HG03103 (cell line): ENCODE data around the gene NME8.
"Not testable (repeated sequence)": the region's sequence is repeated elsewhere in the genome, so short reads cannot be mapped to it uniquely, and the experiment has no call there.

Source experiments
- ATAC-seq: cut with Tn5 transposase; IDR thresholded peaks from one replicate; pipeline ENCODE4 v1.9.1; 2021; ENCODE audit warnings: low read depth; ENCODE audit not compliant: unreplicated experiment

NME8 gene

GRCh38 chr7:37848297-37848696 is at the start of gene NME8:
TSS of gene NME8 (plus strand) at chr7:37848597. CDS start at chr7:37850267, 1,670 bp downstream.
- ATAC-seq, result no peak

- no peak for ATAC-seq
Observed at GRCh38 chr7:37806152-37806551, 42.2 kb upstream of the NME8 start.

GRCh38 chr7:37812161-37812580 is 36.2 kb upstream of the NME8 start:
- ATAC-seq, result not testable (repeated sequence)

GRCh38 chr7:37815671-37816371 is 32.6 kb upstream of the NME8 start:
- peak; percentile 78 for ATAC-seq

GRCh38 chr7:37816922-37817590 is 31.3 kb upstream of the NME8 start:
- ATAC-seq, result no peak

GRCh38 chr7:37817591-37817960 is 30.8 kb upstream of the NME8 start:
- ATAC-seq, result no peak

GRCh38 chr7:37817996-37818720 is 30.2 kb upstream of the NME8 start:
- no peak for ATAC-seq

DNA sequence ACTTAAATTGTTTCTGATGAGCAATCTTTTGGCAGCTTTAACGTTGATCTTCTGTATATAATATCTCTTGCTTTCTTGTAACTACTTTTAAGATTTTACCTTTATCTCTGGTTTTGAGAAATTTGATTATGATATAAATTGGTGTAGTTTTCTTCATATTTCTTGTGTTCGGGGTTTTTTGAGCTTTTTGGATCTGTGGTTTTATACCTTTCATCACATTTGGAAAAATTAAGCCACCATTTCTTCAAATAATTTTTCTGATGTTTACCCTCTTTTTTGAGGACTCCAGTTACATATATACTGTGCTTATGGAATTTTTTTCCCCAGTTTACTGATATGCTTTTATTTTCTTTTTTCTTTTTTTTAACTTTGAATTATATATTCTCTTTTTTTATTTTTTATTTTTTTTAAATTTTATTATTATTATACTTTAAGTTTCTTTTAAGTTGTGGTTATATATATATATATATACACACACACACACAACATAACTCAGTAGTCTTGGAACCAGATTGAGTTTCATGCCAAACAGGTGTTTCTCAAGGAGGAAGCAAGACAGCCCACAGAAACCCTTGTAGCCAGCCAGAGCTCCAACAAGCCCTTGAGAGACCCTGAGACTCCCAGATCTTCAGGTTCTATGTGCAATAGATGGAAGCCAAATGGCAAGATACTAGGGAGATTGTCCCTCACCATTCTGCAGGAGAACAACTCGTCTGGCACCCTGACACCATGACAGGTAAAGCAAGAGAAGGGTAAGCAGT is 27.5 kb upstream of the NME8 start:
- ATAC-seq, result peak; percentile 52

DNA sequence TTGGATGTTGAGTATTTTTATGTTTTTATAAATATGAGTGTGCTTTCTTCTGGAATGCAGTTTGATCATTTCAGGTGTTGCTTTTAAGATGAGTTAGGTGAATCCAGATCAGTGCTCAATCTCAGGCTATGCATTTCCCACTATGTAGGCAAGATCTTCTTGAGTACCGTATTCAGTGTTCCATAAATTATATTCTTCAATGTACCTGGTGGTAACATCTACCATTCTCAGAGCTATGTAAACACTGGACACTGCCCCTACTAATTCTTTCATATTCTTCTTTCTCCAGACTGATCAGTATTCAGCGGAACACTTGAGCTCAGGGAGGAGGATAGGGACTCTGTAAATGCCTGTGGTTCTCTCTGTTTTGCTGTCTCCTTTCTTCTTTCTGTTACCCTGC is 25.5 kb upstream of the NME8 start:
- no peak for ATAC-seq

DNA sequence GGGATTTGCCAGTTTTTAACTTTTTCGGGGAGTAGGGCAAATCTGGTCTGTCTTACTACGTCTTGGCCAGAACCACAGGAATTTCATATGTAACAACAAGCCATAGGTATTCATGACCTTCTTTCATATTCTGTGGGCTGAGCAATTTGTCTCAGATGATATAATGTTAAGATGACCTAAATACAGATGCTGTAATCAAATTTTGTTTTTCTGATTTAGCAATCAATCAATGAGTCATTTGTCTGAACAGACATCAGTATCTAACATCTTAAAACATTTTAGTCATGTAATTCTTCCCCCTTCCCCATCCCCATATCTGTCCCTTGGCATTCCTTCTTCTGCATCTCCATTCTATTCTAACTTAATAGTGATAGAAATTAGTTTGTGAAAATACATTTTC is 24.8 kb upstream of the NME8 start:
- ATAC-seq, result no peak

DNA sequence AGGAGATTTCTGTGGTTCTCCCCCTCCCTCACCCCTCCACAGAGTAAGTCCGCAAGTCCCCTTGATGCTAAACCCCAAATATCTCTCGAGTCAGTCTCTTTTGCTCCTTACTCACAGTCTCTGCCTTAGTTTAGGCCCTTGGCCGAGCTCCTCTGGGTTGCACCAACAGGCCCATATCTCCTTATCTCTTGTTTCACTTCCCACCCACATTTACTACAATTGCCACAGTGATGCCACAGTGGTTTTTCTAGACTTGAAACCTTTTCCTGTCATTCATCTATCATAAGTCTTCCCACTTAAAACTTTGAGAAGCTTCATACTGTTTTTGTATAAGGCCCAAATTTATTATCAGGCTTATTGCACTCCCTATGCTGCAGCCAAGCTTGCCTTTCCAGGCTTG is 23.4 kb upstream of the NME8 start:
- ATAC-seq, result no peak

DNA sequence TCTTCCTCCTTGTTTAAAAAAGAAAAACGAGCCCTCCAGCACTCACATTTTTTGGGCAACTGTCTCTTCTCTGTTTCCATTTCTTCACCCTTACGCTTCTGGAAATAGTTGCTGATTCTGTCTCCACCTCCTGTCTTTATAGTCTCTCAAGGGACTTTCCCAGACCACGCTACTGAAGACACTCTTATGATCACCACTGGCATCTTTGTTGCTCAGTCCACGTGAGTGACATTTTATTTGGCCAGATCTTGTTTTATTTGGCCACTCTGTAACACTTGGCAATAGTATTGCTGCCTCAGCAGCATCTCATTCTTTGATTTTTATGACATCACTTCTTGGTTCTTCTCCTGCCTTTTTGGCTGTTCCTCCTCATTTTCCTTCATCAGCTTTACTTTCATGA is 21.6 kb upstream of the NME8 start:
- no peak for ATAC-seq

- ATAC-seq, result no peak
Observed at GRCh38 chr7:37831244-37831643, 17.2 kb upstream of the NME8 start.

GRCh38 chr7:37832194-37832593 is 16.2 kb upstream of the NME8 start:
- peak; percentile 84 for ATAC-seq

DNA sequence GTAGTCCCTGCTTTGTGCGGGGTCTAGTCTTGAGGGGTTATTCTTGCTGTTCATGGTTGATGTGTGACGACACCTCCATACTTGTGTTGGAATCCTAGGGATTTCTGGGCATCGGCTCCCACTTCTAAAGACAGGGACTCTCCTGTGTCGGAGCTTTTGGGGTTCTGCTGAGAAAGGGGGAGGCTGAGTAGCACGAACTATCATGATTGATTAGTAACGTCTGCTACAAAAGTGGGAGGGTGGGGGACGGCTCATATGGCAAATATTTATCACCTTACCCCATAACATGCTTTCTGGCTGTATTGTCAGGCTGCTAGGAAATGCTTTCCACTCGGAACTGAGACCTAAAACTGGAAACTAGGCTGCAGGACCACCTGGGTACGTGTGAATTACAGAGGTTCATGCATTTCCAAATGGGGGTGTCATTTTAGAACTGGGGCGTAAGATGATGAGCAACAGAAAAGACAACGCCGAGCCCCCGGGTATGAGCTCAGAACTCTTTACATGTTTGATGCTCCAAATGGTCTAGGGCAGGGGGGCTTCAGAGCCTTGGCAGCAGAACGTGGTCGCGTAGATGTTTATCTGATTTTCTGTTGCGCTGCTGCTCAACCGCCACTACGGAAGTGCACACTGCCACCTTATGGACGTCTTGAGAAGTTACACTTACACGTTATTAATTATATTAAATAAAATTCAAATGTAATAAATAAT is 15.1 kb upstream of the NME8 start:
- no peak for ATAC-seq

DNA sequence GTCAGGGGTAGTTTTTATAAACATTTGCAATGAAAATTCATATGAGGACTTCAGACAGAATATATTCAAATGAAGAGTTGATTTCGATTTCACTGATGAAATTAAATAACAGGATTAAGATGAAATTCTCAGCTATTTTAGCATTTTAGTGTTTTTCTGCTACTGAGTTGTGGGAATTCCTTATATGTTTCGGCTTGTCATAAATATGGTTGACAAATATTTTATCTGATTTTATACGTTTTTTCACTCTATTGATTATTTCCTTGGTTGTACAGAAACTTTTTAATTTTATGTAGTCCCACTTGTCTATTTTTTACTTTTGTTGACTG is 14.6 kb upstream of the NME8 start:
- no peak for ATAC-seq

DNA sequence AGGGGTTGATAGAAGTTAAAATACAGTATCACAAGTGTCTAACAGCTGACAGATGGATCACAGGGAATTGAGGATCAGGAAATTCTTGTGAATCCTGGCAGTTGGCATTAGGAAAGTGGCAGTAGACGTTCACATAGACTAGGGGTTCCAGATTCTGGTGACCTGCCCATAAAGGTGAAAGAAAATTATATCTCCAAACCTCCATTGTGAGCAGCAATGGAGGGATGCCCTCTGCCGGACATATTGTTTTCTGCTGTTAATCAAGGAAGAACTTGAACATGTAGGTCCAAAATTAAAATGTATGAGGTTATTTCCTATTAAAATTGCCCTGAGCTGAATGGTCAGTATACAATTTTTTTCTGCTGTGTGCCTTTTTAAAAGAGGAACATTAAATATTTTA is 5.1 kb downstream of the NME8 start:
- no peak for ATAC-seq

GRCh38 chr7:37882086-37882485 is 33.7 kb downstream of the NME8 start:
- ATAC-seq, result no peak

DNA sequence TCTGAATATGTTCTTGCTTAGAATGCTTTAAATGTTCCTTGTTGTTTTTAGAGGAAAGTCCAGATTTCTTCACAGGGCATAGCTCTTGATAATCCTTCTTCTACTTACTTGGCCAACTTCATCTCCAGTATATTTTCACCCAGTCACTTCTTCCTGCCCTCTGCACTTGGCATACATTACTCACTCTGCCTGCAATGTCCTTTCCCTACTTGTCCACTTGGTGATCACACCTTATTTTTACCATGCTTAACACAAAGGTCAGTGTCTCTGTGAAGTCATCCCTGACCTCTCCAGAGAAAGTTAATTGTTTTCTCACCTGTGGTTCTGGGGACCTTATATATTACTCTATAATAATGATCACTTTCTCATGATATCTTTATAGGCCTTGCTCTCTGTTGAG is 45.0 kb downstream of the NME8 start:
- ATAC-seq, result no peak

GRCh38 chr7:37894671-37895070 is 46.3 kb downstream of the NME8 start:
- ATAC-seq, result no peak
